ENCODE data around the gene TTF1.
"Not testable (repeated sequence)": the region's sequence is repeated elsewhere in the genome, so short reads cannot be mapped to it uniquely, and the experiment has no call there.

The TTF1 gene

DNA sequence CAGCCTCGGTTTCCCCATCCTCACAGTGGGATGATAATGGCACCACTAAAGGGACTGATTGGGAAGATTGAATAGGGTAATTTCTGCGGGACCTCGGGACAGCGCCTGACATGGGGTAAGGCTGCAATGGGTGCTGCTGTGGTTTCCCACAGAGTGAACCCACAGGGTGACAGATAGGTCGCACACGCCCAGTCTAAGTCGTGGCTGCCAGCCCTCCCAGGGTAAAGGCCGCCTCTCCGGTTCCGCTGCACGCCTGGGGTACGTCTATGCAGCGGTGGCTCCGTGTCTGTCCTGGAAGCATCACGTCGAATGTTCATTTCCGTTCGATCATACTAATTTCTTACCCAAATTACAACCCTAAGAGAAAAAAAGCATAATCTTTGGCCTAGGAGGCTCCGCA, 4.0 kb upstream of the TTF1 start:
- DNase-seq = no peak

DNA sequence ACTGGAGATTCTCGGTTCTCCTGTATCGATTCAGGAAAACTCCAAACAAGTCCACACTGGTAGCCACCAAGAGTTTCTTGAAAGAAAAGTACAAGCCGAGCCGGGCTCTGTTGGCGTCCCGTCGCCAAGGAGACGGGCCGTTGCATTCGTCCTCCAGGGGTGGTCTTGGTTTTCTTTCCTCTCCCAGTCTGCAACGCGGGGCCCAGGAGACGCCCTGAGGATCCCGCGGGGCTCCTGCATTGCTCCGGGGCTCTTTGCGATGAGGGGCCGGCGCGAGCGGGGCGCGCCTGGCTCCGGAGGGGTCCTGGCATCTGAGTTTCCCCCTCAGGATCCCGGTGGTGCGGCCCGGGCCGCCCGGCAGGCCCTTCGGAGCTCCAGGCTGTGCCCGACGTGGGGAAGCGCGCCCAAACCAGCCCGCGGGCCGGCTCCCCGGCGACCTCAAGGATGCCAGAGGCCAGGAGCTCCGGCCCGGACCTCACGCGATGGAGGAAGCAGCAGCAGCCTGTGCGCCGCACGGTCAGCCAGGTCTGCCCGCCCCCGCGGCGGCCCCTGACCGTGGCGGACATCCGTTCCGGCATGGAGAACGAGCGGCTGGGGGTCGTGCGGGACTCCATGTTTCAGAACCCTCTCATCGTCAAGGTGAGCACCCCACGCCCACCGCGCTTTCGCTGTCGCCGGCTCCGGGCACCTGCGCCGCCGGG, 3.3 kb upstream of the TTF1 start, which contains the start of gene CFAP77:
CFAP77 (plus strand) TSS at position 384 of the 701 bp plus-strand sequence; CDS start at position 445, 61 bp downstream.
- DNase-seq = peak; percentile 81

DNA sequence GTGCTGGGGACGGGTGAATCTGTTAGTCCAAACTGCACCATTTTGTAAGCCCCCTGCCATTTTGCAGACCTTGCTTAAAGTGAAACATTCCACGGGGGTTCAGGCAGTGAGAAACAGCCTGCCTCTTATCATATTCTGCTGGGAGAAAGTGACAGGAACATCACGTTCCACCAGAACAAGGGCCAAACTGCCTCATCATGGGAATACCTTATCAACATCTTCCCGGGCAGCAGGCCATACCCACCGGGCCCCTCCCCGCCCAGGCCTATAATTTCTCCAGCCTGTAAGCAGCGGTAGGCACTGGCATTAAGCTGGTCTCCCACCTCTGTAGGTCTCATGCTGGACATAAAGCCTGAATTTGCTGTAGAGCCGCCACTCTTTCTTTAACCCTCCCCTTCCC, 1.9 kb upstream of the TTF1 start:
- no peak for DNase-seq

DNA sequence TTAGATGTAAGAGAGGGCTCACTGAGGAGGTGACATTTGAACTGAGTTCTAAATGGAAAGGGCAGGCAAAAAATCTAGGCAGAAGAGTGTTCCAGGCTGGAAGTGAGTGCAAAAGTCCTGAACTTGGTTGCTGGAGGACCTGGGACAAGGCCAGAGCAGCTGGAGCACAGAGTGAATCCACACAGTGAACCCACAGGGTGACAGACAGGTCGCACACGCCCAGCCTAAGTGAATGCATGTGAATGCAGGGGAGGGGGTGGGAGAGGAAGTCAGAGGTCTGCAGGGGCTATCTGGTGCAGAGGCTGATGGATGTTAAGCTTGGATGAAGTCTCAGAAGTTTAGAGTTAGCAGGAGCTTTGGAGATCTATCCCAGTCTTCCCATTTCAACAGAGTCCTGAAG, 556 bp upstream of the TTF1 start:
- DNase-seq = no peak

- DNase-seq = no peak
Measured at GRCh38 chr9:132404228-132404881, 2.3 kb downstream of the TTF1 start.

- no peak for DNase-seq
Measured at GRCh38 chr9:132401824-132402223, 4.8 kb downstream of the TTF1 start.

DNA sequence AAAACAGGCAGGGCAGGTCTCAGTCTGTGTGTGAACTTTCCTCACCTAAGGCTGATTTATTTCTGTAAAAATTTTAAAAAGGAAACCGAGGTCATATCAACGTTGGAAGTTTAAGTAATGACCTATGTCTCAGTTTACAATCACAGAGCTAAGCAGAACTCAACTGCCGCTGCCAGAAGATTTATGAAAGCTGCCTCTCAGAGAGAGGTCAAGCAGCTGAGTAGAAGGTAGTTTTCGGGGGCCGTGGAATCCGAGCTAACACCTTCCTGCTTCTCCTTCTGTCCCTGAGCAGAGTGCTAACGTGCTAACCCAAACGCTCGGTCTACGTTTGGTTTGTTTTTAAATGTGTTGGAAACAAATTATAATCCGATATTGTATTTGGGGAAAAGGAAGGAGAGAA, 11.1 kb downstream of the TTF1 start:
- no peak for DNase-seq

GRCh38 chr9:132391449-132391848, 15.2 kb downstream of the TTF1 start:
- no peak for DNase-seq

GRCh38 chr9:132390966-132391365, 15.7 kb downstream of the TTF1 start:
- no peak for DNase-seq

DNA sequence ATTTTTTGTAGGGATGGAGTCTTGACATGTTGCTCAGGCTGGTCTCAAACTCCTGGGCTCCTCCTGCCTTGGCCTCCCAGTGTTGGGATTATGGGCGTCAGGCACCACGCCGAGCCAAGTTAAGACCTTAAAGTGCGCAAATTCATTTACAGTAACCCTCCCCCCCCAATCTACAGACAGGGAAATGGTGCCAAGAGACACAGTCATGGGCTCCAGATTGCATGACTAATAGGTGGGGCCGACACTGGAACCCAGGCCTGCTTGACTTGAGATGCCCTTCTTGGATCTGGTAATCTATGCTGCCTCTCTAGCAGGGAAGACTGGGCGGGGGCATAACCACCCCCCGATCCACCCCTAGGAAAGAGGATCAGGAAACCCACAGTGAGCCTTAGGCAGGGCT, 19.5 kb downstream of the TTF1 start:
- no peak for DNase-seq

DNA sequence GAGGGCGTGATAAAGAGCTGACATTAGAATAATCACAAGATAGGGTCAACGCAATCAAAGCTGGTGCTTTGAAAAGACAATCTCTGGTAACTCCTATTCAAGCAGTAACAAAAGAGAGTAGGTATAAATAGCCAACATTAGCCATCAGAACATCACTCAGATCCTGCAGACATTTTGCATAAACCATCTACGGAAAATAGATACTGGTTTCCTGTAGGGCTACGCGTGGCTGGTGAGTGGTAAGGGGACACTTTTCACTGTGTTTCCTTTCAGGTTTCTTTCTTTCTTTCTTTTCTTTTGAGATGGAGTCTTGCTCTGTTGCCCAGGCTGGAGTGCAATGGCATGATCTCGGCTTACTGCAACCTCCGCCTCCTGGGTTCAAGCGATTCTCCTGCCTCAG, 22.3 kb downstream of the TTF1 start:
- no peak for DNase-seq

- no peak for DNase-seq
Measured at GRCh38 chr9:132383462-132383883, 23.2 kb downstream of the TTF1 start.

DNA sequence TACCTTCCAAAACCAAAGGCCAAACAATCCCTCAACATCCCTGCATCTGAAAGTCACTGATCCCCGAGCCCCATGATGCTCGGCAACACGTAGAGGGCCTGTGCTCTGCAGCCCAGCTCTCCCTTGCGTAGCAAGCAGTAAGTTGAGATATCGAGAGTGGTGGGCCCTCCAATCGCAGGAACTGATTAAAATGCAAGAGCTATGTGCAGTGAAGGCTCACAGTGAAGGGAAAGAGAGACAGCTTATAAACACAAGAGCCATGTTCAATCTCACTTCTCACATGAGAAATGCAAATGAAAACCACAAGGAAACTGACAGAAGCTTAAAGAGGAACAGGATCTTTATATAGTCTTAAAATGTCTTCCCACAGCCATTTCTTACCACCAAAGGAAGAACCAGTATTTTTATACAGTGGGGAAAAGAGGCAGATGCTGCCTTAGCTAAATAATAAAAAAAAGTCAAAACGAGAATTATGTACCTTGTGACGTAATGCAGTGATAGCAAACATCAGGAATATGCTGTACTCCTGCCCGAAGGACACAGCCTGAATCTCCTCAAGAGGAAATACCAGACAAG, 24.6 kb downstream of the TTF1 start:
- DNase-seq = no peak

DNA sequence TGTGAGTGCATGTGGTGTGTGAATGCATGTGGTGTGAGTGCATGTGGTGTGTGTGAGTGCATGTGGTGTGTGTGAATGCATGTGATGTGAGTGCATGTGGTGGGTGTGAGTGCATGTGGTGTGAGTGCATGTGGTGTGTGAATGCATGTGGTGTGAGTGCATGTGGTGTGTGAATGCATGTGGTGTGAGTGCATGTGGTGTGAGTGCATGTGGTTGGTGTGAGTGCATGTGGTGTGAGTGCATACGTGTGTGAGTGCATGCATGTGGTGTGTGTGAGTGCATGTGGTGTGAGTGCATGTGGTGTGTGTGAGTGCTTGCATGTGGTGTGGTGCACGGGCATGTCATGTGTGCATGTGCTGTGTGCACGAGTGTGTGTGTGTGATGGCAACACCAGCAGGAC, 28.2 kb downstream of the TTF1 start:
- DNase-seq = not testable (repeated sequence)

DNA sequence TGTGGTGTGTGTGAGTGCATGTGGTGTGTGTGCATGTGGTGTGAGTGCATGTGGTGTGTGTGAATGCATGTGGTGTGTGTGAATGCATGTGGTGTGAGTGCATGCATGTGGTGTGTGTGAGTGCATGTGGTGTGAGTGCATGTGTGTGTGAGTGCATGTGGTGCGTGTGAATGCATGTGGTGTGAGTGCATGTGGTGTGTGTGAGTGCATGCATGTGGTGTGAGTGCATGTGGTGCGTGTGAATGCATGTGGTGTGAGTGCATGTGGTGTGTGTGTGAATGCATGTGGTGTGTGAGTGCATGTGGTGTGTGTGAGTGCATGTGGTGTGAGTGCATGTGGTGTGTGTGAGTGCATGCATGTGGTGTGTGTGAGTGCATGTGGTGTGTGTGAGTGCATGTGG, 28.9 kb downstream of the TTF1 start:
- DNase-seq = not testable (repeated sequence)

DNA sequence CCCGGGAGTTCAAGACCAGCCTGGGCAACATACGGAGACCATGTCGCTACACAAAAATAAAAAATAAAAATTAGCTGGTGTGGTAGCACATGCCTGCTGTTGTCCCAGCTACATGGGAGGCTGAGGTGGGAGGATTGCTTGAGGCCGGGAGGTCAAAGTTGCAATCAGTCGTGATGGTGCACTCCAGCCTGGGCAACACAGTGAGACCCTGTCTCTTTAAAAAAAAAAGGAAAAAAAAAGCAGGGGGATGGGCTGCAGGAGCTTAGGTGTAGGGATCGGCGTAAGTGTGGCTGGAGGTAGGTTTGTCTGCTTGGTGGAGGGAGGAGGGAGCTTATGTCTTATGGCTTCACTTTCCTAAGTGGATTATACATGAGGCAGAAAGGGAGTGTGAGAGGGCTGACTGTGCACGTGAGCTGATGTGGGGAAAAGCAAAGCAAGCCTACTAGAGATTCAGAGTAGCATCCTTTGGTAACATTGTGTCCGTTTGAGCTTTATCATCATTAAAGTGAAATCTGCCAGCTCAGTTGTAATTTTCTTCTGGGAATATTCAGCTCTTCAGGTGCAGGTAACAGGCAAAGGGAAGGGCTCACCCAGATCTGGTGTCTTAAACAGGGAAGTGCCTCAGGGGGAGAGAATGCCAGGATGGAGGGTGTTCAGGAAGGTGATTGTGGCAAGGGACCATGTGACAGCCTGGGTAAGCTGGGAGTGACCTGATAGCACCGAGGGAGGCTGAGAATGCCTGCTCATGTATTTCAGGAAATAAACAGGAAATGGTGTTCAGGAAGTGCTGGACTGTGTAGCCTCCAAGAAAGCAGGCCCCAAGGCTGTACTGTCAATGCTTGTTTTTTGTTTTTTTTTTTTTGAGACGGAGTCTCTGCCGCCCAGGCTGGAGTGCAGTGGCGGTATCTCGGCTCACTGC, 34.2 kb downstream of the TTF1 start:
- DNase-seq = no peak

- DNase-seq = no peak
Measured at GRCh38 chr9:132370592-132370991, 36.0 kb downstream of the TTF1 start.

DNA sequence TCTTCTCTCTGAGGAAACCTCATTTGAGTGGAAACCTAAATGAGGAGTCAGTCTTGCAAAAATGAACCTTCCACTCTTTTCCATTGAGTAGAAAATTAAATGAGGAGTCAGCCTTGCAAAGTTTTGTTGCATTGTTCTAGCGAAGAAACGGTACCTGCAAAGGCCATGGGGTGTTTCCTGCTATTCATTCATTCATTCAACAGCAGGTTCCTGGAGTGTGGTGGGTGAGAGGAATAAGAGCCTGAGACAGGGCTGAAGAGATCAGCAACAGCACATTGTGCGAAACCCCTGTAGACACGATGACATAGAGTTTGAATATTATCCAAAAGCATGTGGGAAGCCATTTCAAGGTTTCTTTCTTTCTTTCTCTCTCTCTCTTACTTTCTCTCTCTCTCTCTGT, 37.2 kb downstream of the TTF1 start:
- no peak for DNase-seq

DNA sequence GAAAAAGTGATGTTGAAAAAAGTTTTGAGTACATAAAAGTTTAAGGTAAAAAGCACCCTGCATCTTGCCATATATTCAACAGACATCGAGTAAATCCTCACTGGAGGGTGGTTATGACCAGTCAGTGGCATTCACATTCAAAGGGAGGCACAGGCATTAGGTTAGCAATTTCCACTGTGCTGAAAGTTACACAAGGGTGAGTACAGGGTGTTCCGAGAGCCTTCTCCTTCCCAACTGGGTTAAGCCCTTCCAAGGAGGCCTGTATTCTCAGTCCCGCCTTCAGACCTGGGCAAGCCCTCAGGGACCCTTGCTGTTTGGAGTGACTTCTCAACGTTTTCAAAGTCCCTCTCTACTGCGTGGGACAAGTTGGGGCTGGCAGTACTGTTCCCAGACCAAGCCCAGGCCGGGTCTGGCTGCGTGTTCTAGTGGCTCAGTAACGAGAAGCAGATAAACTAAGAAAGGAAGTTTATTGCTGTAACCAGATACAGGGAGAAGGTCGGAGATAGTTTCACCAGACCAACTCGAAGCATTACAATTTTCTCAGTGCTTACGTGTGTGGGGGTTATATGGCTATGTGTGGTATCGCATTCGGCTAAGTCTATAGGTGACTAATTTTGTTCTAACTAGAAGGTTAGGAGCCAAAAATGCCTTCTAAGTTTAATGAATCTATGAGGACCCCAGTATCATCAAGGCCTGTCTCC, 38.9 kb downstream of the TTF1 start:
- DNase-seq = no peak

- no peak for DNase-seq
Measured at GRCh38 chr9:132366481-132366880, 40.2 kb downstream of the TTF1 start.

GRCh38 chr9:132365986-132366385, 40.7 kb downstream of the TTF1 start:
- DNase-seq = no peak

DNA sequence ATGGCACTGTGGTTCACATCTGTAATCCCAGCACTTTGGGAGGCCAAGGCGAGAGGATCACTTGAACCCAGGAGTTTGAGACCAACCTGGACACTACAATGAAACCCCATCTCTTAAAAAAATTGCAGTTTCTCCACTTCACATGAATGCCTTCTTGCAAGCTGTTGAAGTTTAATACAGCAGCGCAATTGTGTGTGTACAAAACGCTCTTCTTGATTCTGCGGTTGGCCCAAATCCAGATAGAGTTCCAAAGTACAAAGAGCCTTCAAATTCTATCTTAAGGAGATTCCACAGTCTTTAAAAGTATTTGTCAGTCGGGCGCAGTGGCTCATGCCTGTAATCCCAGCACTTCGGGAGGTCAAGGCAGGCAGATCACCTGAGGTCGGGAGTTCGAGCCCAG, 42.6 kb downstream of the TTF1 start:
- no peak for DNase-seq

- DNase-seq = no peak
Measured at GRCh38 chr9:132357764-132358163, 48.9 kb downstream of the TTF1 start.

All from 8988T (cell line).